ENCODE measurements around the gene MKNK2. TPM values are rescaled to one million over a fixed set of nuclear protein-coding genes. Genes with fewer than 3 reads are reported as not detected.
"Not testable (repeated sequence)": the region's sequence is repeated elsewhere in the genome, so short reads cannot be mapped to it uniquely, and the experiment has no call there.

The MKNK2 gene
- total RNA-seq, 1 donor from 2014 or later, result 123 TPM

DNA sequence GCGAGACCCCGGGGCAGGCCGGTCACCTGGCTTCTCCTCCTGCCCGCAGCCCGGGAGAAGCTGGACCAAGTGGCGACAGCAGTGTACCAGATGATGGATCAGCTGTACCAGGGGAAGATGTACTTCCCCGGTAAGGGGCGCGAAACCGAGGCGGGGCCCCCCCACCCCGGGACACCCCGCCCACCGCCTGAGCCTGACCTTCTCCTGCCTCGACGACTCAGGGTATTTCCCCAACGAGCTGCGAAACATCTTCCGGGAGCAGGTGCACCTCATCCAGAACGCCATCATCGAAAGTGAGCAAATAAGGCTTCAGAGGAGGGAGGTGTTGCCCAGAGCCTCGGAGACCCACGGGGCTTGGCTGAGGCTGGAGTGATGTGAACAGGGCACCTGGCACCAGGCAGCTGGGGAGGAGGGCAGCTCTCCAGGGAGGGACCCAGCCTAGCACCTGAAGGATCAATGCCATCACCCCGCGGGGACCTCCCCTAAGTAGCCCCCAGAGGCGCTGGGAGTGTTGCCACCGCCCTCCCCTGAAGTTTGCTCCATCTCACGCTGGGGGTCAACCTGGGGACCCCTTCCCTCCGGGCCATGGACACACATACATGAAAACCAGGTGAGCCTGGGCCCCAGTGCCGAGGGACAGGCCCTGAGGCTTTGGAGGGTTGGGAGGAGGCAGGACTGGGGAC, 46.3 kb upstream of the MKNK2 start:
- Mint-ChIP-seq H3K4me1 (peaks cover 16% of the 10 kb centered on the region), H3K27ac (ENCODE audit: unreplicated experiment) (no peak overlapping the region), H3K36me3 (ENCODE audit: low read depth) (peaks cover 7% of the 10 kb centered on the region), H3K27me3 (ENCODE audit: low read depth) (peaks cover 4% of the 10 kb centered on the region), H3K4me3 (peak overlapping the region; percentile 86), H3K9me3 (no peaks in the 10 kb centered on the region)
- DNase-seq (ENCODE audit: low read depth, low spot score), result no peak
- TF ChIP-seq, protein P1, sequence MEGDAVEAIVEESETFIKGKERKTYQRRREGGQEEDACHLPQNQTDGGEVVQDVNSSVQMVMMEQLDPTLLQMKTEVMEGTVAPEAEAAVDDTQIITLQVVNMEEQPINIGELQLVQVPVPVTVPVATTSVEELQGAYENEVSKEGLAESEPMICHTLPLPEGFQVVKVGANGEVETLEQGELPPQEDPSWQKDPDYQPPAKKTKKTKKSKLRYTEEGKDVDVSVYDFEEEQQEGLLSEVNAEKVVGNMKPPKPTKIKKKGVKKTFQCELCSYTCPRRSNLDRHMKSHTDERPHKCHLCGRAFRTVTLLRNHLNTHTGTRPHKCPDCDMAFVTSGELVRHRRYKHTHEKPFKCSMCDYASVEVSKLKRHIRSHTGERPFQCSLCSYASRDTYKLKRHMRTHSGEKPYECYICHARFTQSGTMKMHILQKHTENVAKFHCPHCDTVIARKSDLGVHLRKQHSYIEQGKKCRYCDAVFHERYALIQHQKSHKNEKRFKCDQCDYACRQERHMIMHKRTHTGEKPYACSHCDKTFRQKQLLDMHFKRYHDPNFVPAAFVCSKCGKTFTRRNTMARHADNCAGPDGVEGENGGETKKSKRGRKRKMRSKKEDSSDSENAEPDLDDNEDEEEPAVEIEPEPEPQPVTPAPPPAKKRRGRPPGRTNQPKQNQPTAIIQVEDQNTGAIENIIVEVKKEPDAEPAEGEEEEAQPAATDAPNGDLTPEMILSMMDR (conservative IDR thresholded peaks at IDR 0.05), result no peak

DNA sequence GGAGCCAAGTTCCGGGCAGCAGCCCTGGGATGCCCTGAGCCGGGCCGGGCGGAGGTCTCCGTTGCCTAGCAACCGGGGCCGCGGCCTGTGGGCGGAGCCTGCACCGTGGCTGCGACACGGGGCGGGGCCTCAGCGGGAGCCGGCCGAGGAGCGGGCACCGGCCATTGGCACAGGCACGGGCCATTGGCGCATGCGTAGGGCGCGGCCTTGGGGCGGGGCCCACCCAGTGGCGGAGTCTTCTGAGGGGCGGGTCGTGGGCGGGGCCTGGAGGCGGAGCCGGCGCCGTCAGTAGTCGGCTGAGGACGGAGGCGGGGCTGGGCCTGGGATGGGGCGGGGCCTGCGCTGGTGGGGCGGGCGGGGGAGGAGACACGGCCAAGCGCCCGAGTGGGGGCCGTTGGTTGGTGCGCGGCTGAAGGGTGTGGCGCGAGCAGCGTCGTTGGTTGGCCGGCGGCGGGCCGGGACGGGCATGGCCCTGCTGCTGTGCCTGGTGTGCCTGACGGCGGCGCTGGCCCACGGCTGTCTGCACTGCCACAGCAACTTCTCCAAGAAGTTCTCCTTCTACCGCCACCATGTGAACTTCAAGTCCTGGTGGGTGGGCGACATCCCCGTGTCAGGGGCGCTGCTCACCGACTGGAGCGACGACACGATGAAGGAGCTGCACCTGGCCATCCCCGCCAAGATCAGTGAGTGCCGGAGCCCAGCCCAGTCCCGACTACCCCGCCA, 45.6 kb upstream of the MKNK2 start, which contains the start of gene IZUMO4:
IZUMO4 (plus strand) TSS at position 436 of the 723 bp plus-strand sequence; CDS start at position 467, 31 bp downstream.
- Mint-ChIP-seq H3K36me3 (ENCODE audit: low read depth) (peaks cover 3% of the 10 kb centered on the region), H3K27ac (ENCODE audit: unreplicated experiment) (peak within 1 kb of the TSS; percentile 90), H3K4me3 (peak within 1 kb of the TSS; percentile 96), H3K27me3 (ENCODE audit: low read depth) (peaks cover 4% of the 10 kb centered on the region), H3K4me1 (peaks cover 16% of the 10 kb centered on the region), H3K9me3 (no peaks in the 10 kb centered on the region)
- DNase-seq (ENCODE audit: low read depth, low spot score), result peak; percentile 99
- TF ChIP-seq, protein P1 (conservative IDR thresholded peaks at IDR 0.05), result peak; percentile 52

DNA sequence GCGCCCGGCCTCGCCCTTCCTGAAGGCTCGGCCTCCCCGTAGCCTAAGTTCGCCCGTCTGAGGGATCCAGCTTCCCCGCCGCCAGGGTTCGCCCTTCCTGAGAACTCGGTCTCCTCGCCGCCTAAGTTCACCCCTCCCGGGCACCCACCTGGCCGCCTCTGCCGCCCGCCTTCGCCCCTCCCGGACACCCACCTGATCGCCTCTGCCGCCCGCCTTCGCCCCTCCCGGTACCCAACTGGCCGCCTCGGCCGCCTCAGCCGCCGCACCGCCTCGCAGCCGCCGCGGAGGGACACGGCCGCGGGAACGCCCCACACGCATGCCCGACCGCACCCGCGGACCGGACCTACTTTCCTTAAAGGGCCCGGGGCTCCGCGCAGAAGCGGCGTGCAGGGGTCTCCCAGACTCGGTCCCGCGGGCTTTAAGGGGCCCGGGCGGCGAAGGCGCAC, 45.0 kb upstream of the MKNK2 start, which contains the start of gene MOB3A:
MOB3A (minus strand) TSS at position 293 of the 446 bp plus-strand sequence. CDS start 17,766 bp downstream, outside the sequence.
- Mint-ChIP-seq H3K4me3 (peak within 1 kb of the TSS; percentile 96), H3K27me3 (ENCODE audit: low read depth) (peaks cover 4% of the 10 kb centered on the region), H3K36me3 (ENCODE audit: low read depth) (peaks cover 3% of the 10 kb centered on the region), H3K27ac (ENCODE audit: unreplicated experiment) (peak within 1 kb of the TSS; percentile 90), H3K4me1 (peaks cover 16% of the 10 kb centered on the region), H3K9me3 (no peaks in the 10 kb centered on the region)
- TF ChIP-seq, protein P1 (conservative IDR thresholded peaks at IDR 0.05), result peak; percentile 66
- DNase-seq (ENCODE audit: low read depth, low spot score), result no peak

DNA sequence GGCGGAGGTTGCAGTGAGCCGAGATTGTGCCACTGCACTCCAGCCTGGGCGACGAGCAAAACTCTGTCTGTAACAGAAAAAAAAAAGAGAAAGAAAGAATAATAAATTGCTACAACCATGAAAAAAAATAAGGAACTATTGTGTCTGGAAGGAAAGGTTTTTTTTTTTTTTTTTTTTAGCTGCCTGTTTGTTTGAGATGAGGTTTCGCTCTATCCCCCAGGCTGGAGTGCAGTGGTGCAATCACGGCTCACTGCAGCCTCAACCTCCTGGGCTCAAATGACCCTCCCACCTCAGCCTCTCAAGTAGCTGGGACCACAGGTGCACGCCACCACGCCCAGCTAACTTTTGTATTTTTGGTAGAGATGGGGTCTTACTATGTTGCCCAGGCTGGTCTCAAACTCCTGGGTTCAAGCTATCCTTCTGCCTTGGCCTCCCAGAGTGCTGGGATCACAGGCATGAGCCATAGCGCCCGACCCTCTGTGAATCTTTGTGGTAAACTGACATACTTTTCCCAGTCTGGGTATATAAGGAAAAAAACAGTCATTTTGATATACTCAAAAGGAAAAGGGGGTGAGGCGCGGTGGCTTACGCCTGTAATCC, 41.0 kb upstream of the MKNK2 start:
- H3K27me3 Mint-ChIP-seq (ENCODE audit: low read depth); DNase-seq (ENCODE audit: low read depth, low spot score); H3K9me3 Mint-ChIP-seq; H3K4me3 Mint-ChIP-seq; H3K36me3 Mint-ChIP-seq (ENCODE audit: low read depth); H3K27ac Mint-ChIP-seq (ENCODE audit: unreplicated experiment): not testable (repeated sequence)
- H3K4me1 Mint-ChIP-seq, result peaks cover 29% of the 10 kb centered on the region

DNA sequence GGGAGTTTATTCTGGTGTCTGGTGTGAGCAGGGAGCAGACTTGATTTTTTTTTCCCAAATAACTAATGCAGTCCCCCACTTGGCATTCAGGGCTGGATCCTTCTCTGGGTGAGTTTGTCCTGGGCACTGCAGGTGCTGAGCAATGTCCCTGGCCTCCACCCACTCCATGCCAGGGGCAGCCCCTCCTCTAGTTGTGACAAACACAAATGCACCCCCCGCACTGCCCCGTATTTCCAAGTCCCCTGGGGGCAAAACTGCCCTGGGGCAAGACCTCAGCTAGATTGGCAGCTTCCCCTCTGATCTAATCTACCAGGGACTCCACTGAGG, 38.6 kb upstream of the MKNK2 start:
- Mint-ChIP-seq H3K4me1 (peaks cover 26% of the 10 kb centered on the region), H3K4me3 (no peak overlapping the region), H3K9me3 (no peaks in the 10 kb centered on the region), H3K27ac (ENCODE audit: unreplicated experiment) (peak overlapping the region; percentile 19), H3K27me3 (ENCODE audit: low read depth) (peaks cover 2% of the 10 kb centered on the region), H3K36me3 (ENCODE audit: low read depth) (no peaks in the 10 kb centered on the region)
- TF ChIP-seq, protein P1 (conservative IDR thresholded peaks at IDR 0.05), result no peak
- DNase-seq (ENCODE audit: low read depth, low spot score), result no peak

Data from neural crest cell (in vitro differentiated cells).